WERI-Rb-1 (cell line): ENCODE data around the gene PDE3A.

ENCODE experiments used
- DNase-seq: peaks from one replicate; pipeline ENCODE4 v3.0.0-alpha.2; 2020
- H3K27ac ChIP-seq: fragments of 250-450 bp; sonication (Bioruptor Pico); 2 replicates; pipeline ENCODE4 v1.5.1; 2020; ENCODE audit warnings: mild to moderate bottlenecking, moderate library complexity
- H3K27me3 ChIP-seq: fragments of 250-450 bp; sonication (Bioruptor Pico); 2 replicates; pipeline ENCODE4 v1.5.1; 2021; ENCODE audit warnings: mild to moderate bottlenecking, low read depth, moderate library complexity; ENCODE audit not compliant: insufficient read depth, severe bottlenecking
- H3K36me3 ChIP-seq: fragments of 250-450 bp; sonication (Bioruptor Pico); 2 replicates; pipeline ENCODE4 v1.5.1; 2020; ENCODE audit warnings: mild to moderate bottlenecking, moderate library complexity
- H3K4me3 ChIP-seq: 2 replicates; pipeline ENCODE4 v1.5.1; 2011; ENCODE audit warnings: low read depth, mild to moderate bottlenecking, control low read depth, low read length
- H3K9me3 ChIP-seq: fragments of 250-450 bp; sonication (Bioruptor Pico); 2 replicates; pipeline ENCODE4 v1.5.1; 2021; ENCODE audit warnings: mild to moderate bottlenecking, moderate library complexity; ENCODE audit not compliant: severe bottlenecking
- TF ChIP-seq, protein P1 (sequence below): IDR thresholded peaks from 2 replicates; pipeline ENCODE4 v1.5.1; 2011; ENCODE audit warnings: low read depth, mild to moderate bottlenecking, control low read depth, inconsistent platforms, low read length

Gene PDE3A

DNA sequence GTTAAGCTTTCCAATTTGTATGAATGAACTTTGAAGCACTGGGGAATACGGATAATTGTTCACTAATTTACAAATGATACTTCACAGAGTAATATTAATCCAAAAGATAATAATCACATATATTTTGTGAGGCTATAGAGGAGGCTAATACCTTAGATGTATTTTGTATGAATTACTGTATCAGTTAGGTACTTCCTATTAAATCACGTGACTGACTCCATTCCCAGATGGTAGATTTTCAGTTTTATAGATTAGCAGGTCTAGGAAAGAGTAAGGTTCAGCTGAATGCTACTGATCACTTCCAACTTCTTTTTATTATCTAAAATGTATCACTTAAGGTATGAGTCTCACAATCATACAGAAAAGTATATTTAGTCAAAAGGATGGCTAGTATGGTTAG is 133.6 kb downstream of the PDE3A start:
- no peak for DNase-seq
- TF ChIP-seq, protein P1, sequence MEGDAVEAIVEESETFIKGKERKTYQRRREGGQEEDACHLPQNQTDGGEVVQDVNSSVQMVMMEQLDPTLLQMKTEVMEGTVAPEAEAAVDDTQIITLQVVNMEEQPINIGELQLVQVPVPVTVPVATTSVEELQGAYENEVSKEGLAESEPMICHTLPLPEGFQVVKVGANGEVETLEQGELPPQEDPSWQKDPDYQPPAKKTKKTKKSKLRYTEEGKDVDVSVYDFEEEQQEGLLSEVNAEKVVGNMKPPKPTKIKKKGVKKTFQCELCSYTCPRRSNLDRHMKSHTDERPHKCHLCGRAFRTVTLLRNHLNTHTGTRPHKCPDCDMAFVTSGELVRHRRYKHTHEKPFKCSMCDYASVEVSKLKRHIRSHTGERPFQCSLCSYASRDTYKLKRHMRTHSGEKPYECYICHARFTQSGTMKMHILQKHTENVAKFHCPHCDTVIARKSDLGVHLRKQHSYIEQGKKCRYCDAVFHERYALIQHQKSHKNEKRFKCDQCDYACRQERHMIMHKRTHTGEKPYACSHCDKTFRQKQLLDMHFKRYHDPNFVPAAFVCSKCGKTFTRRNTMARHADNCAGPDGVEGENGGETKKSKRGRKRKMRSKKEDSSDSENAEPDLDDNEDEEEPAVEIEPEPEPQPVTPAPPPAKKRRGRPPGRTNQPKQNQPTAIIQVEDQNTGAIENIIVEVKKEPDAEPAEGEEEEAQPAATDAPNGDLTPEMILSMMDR = no peak
- no peaks in the 10 kb centered on the region for H3K36me3 ChIP-seq
- no peak overlapping the region for H3K27ac ChIP-seq
- H3K9me3 ChIP-seq = no peaks in the 10 kb centered on the region
- no peaks in the 10 kb centered on the region for H3K27me3 ChIP-seq
- no peak overlapping the region for H3K4me3 ChIP-seq

- Histone ChIP-seq H3K27me3 (no peaks in the 10 kb centered on the region), H3K36me3 (no peaks in the 10 kb centered on the region), H3K4me3 (no peak overlapping the region), H3K9me3 (no peaks in the 10 kb centered on the region), H3K27ac (no peak overlapping the region)
- TF ChIP-seq, protein P1 = no peak
- DNase-seq = no peak
These were observed 135.5 kb downstream of the PDE3A start for GRCh38 chr12:20503858-20504257.

DNA sequence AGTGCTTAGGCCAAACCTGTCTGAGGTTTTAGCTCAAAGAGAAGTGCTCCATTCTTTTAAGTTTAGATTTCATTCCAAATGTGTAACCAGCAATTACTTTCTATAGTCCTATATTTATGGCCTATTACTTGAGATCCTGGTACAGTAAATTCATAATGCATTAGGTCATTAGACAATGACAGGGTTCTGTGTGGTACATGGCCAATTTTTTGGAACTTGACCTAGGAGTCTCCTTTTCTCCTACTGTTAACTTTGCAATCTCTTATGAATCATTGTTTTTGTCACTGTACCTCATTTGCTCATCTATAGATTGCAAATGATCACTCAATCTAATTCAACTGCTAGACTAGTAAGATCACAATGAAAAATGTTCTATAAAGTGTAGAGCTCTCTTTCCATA is 136.7 kb downstream of the PDE3A start:
- Histone ChIP-seq H3K27ac (no peak overlapping the region), H3K4me3 (no peak overlapping the region), H3K27me3 (no peaks in the 10 kb centered on the region), H3K36me3 (no peaks in the 10 kb centered on the region), H3K9me3 (no peaks in the 10 kb centered on the region)
- TF ChIP-seq, protein P1 = no peak
- DNase-seq = no peak

GRCh38 chr12:20507056-20507455 is 138.7 kb downstream of the PDE3A start:
- no peak for DNase-seq
- no peaks in the 10 kb centered on the region for H3K9me3 ChIP-seq
- no peak overlapping the region for H3K4me3 ChIP-seq
- no peaks in the 10 kb centered on the region for H3K27me3 ChIP-seq
- no peaks in the 10 kb centered on the region for H3K36me3 ChIP-seq
- TF ChIP-seq, protein P1 = no peak
- H3K27ac ChIP-seq = no peak overlapping the region

- Histone ChIP-seq H3K36me3 (no peaks in the 10 kb centered on the region), H3K9me3 (no peaks in the 10 kb centered on the region), H3K4me3 (no peak overlapping the region), H3K27ac (no peak overlapping the region), H3K27me3 (no peaks in the 10 kb centered on the region)
- TF ChIP-seq, protein P1 = no peak
- no peak for DNase-seq
These were observed 139.4 kb downstream of the PDE3A start for GRCh38 chr12:20507711-20508110.

- Histone ChIP-seq H3K9me3 (no peaks in the 10 kb centered on the region), H3K4me3 (no peak overlapping the region), H3K27me3 (no peaks in the 10 kb centered on the region), H3K27ac (no peak overlapping the region), H3K36me3 (no peaks in the 10 kb centered on the region)
- no peak for DNase-seq
- TF ChIP-seq, protein P1 = no peak
These were observed 140.0 kb downstream of the PDE3A start for GRCh38 chr12:20508359-20508758.
